H1 (cell line): ENCODE data around the gene ZNF615.
"Not testable (repeated sequence)": the region's sequence is repeated elsewhere in the genome, so short reads cannot be mapped to it uniquely, and the experiment has no call there.

Source experiments
- CBX5 ChIP-seq: fragments of 300-800, 300-1000 bp; sonication (generic); IDR thresholded peaks from 2 replicates; pipeline ENCODE4 v1.7.1; 2016; ENCODE audit warnings: antibody characterized with exemption, low read length, low read depth
- EZH2 ChIP-seq: fragments of 200-600 bp; sonication (generic); IDR thresholded peaks from 2 replicates; pipeline ENCODE4 v1.7.1; 2012; ENCODE audit warnings: low read depth, mild to moderate bottlenecking, moderate library complexity, low read length, inconsistent platforms; ENCODE audit not compliant: severe bottlenecking
- GTF2F1 ChIP-seq: IDR thresholded peaks from 2 replicates; pipeline ENCODE4 v1.6.1; 2012; ENCODE audit warnings: low read depth, low read length, improper control_type of control experiment, borderline replicate concordance
- KDM1A ChIP-seq: fragments of 200-600, 300-600 bp; sonication (generic); IDR thresholded peaks from 2 replicates; pipeline ENCODE4 v1.7.1; 2016; ENCODE audit warnings: mild to moderate bottlenecking, low read length, borderline replicate concordance
- NRF1 ChIP-seq: IDR thresholded peaks from 2 replicates; pipeline ENCODE4 v1.6.1; 2011; ENCODE audit warnings: mild to moderate bottlenecking, low read depth, low read length, improper control_type of control experiment
- POLR2A ChIP-seq, 2 experiments: IDR thresholded peaks; 1 replicate in 1 of 2; 2 replicates in 1 of 2; pipeline ENCODE4 v1.6.1; 2011; ENCODE audit warnings: low read depth in 2 of 2, low read length in 2 of 2, mild to moderate bottlenecking in 2 of 2; ENCODE audit errors: control extremely low read depth in 1 of 2
- POLR2AphosphoS5 ChIP-seq: IDR thresholded peaks from 2 replicates; pipeline ENCODE4 v1.6.1; 2011; ENCODE audit warnings: low read depth, low read length
- SP1 ChIP-seq: IDR thresholded peaks from 2 replicates; pipeline ENCODE4 v1.6.1; 2011; ENCODE audit warnings: low read depth, low read length
- TAF1 ChIP-seq: IDR thresholded peaks from 2 replicates; pipeline ENCODE4 v1.6.1; 2011; ENCODE audit warnings: mild to moderate bottlenecking, low read depth, low read length
- TF ChIP-seq, protein P1 (sequence below): IDR thresholded peaks from 2 replicates; pipeline ENCODE4 v1.6.1; 2011; ENCODE audit warnings: low read depth, mild to moderate bottlenecking, low read length; ENCODE audit not compliant: insufficient read depth
- TF ChIP-seq, protein P2 (sequence below), 3 experiments: IDR thresholded peaks; 1 replicate in 2 of 3; 2 replicates in 1 of 3; pipeline versions ENCODE4 v1.5.1 to v1.6.1; 2011; ENCODE audit warnings: low read length in 3 of 3, mild to moderate bottlenecking in 3 of 3, inconsistent platforms in 2 of 3, low read depth in 1 of 3, moderate library complexity in 1 of 3; ENCODE audit not compliant: insufficient read depth in 1 of 3; ENCODE audit errors: control extremely low read depth in 1 of 3

DNA sequence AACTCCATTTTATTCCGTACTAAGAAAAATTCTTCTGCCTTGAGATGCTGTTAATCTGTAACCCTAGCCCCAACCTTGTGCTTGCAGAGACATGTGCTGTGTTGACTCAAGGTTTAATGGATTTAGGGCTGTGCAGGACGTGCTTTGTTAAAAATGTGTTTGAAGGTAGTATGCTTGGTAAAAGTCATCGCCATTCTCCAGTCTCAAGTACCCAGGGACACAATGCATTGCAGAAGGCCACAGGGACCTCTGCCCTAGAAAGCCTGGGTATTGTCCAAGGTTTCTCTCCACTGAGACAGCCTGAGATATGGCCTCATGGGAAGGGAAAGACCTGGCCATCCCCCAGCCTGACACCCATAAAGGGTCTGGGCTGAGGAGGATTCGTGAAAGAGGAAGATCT lies 50.2 kb downstream of the ZNF615 start:
- TF ChIP-seq POLR2A (IDR thresholded peaks at IDR 0.05; ENCODE audit: control extremely low read depth in 1 of 2, low read depth in 2 of 2, low read length in 2 of 2); KDM1A; SP1; EZH2; GTF2F1; CBX5; POLR2AphosphoS5; TAF1; NRF1: not testable (repeated sequence)
- TF ChIP-seq, protein P1, sequence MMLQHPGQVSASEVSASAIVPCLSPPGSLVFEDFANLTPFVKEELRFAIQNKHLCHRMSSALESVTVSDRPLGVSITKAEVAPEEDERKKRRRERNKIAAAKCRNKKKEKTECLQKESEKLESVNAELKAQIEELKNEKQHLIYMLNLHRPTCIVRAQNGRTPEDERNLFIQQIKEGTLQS, result not testable (repeated sequence)
- TF ChIP-seq, protein P2, sequence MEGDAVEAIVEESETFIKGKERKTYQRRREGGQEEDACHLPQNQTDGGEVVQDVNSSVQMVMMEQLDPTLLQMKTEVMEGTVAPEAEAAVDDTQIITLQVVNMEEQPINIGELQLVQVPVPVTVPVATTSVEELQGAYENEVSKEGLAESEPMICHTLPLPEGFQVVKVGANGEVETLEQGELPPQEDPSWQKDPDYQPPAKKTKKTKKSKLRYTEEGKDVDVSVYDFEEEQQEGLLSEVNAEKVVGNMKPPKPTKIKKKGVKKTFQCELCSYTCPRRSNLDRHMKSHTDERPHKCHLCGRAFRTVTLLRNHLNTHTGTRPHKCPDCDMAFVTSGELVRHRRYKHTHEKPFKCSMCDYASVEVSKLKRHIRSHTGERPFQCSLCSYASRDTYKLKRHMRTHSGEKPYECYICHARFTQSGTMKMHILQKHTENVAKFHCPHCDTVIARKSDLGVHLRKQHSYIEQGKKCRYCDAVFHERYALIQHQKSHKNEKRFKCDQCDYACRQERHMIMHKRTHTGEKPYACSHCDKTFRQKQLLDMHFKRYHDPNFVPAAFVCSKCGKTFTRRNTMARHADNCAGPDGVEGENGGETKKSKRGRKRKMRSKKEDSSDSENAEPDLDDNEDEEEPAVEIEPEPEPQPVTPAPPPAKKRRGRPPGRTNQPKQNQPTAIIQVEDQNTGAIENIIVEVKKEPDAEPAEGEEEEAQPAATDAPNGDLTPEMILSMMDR (IDR thresholded peaks at IDR 0.05; ENCODE audit: control extremely low read depth in 1 of 3, insufficient read depth in 1 of 3, low read depth in 1 of 3, low read length in 3 of 3), result not testable (repeated sequence)
